Measurements from ENCODE around the gene GLCE.
"Not testable (repeated sequence)": the region's sequence is repeated elsewhere in the genome, so short reads cannot be mapped to it uniquely, and the experiment has no call there.

The GLCE gene

GRCh38 chr15:69138963-69139362 is 21.5 kb upstream of the GLCE start:
- DNase-seq (ENCODE audit: low read depth) = no peak

DNA sequence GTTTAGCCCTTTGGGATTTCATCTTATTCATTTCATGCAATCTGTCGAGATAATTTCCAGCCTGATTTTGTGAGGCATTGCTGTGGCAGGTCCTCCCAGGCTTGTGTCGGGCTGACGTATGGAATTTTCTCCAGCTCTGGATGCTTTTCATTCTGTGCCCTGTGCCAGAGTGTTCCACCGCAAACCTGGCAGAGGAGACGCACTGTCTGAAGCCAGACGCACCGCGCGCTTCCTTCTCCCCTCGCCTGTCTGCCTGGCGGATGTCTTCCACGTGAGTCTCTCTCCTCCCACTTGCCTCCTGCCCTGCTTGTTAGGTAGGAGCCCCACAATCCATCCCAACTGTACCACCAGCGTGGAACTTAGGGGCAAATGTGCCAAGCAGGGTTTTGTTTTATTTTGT is 20.1 kb upstream of the GLCE start:
- DNase-seq (ENCODE audit: low read depth) = no peak

GRCh38 chr15:69141286-69141701 is 19.1 kb upstream of the GLCE start:
- DNase-seq (ENCODE audit: low read depth) = no peak

GRCh38 chr15:69141833-69142232 is 18.6 kb upstream of the GLCE start:
- no peak for DNase-seq (ENCODE audit: low read depth)

- DNase-seq (ENCODE audit: low read depth) = no peak
Observed at GRCh38 chr15:69143756-69144436, 16.5 kb upstream of the GLCE start.

DNA sequence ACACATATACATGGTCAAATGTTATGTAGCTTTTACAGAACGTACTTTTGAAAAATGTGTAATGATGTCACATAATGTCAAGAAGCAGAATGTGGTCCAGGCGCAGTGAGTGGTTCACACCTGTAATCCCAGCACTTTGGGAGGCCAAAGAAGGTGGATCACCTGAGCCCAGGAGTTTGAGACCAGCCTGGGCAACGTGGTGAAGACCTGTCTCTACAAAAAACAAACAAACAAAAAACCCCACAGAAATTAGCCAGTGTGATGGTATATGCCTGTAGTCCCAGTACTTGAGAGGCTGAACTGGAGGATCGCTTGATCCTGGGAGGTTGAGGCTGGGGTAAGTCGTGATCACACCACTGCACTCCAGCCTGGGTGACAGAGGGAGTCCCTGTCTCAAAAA is 15.9 kb upstream of the GLCE start:
- no peak for DNase-seq (ENCODE audit: low read depth)

DNA sequence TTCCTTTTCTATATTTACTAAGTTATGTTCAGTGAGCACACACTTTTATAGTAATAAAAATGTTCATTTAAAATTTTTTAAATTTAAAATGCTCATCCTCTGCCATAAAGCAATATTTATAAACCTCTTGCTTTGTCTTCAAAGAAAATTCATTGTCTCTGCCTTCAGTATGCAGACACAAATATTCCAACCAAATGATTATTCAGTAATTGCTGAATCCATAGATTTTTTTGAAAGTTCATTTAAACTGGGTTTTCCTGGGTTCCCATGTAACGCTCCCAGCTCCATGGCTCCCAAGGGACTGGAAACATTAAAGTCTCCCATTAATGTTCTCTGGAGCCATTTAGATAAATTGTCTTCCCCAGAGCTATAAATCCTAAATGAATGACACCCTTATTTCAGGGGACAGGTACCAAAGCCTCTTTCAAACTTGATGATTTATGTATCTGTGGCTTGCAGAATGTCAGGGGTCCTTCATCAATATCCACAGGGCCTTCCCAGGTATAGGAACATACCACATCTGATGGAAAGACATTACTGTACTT is 15.2 kb upstream of the GLCE start:
- DNase-seq (ENCODE audit: low read depth) = no peak

DNA sequence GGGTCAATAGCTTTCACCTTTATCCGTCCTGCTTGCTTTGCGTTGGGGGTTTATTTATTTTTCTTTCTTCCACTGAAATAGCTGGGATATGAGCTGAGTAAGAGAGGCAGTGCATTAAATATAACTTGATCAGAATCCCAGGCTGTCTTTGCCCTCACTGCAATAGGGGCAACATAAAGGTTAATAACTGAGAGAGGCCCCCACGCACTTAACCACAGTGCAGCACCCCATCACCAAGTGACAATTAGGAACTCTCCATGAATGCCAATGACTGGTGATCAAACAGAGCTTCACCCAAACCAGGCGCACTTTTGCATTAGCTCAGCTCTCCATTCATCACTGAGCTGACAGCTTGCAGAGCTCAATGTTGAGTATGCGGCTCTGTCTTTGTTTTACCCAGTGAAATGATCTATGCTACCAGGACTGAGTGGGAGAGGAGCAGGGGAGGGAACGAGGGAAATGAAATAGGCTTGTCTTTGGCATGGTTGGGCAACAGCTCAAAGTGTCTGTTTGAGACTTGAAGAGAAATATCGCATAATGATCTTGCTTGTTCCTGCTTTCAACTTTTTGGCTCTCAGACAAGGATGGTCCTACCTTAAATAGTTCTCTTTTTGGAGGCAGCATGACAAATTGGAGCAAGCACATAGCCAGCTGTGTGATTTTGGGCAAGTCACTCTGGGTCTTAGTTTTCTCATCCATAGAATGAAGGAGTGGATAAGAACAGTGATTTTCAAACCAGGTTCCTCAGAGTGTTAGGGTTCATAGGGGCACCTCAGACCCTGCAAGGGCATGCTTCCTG is 14.5 kb upstream of the GLCE start:
- no peak for DNase-seq (ENCODE audit: low read depth)

DNA sequence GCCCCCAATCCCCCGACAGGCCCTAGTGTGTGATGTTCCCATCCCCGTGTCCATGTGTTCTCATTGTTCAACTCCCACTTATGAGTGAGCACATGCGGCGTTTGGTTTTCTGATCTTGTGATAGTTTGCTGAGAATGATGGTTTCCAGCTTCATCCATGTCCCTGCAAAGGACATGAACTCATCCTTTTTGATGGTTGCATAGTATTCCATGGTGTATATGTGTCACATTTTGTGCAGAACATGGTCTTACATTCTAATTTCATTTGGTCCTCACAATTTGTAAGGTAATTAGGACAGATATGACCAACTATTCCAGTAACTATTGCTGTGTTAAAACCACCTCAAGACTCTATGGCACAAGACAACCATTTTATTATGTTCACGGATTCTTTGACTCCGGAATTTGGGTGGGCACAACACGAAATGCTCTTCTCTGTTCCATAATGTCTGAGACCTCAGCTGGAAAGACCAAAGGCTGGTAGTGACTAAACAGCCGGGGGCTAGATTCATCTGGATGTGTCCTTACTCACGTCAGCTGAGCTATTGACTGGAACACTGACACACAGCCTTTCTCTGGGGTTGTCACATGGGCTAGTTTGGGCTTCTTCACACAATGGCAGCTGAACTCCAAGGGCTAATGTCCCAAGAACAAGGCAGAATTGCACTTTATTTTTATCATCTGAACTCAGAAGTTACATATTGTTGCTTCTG is 13.6 kb upstream of the GLCE start:
- no peak for DNase-seq (ENCODE audit: low read depth)

- no peak for DNase-seq (ENCODE audit: low read depth)
Observed at GRCh38 chr15:69148465-69148864, 12.0 kb upstream of the GLCE start.

GRCh38 chr15:69149163-69149562 is 11.3 kb upstream of the GLCE start:
- no peak for DNase-seq (ENCODE audit: low read depth)

DNA sequence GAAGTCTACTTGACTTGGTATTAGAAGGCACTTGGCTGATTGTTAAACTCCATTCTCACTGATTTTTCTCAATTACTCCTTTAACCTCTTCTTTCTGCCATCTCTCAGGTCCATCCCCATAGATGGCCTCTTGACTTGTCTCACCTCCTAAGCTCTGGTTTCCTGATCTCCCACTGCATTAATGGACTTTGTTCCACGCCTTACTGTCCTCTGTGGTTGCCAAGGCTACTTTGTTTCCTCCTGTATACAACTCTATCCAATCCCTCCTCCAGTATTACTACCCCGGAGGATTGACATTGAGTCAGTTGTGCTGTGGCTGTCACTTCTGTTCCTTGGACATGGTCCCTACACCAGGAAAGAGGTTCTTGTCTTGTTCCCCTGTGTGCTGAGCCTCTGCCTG is 10.6 kb upstream of the GLCE start:
- DNase-seq (ENCODE audit: low read depth) = no peak

GRCh38 chr15:69150336-69150735 is 10.1 kb upstream of the GLCE start:
- DNase-seq (ENCODE audit: low read depth) = no peak

- DNase-seq (ENCODE audit: low read depth) = no peak
Observed at GRCh38 chr15:69150841-69151240, 9.6 kb upstream of the GLCE start.

DNA sequence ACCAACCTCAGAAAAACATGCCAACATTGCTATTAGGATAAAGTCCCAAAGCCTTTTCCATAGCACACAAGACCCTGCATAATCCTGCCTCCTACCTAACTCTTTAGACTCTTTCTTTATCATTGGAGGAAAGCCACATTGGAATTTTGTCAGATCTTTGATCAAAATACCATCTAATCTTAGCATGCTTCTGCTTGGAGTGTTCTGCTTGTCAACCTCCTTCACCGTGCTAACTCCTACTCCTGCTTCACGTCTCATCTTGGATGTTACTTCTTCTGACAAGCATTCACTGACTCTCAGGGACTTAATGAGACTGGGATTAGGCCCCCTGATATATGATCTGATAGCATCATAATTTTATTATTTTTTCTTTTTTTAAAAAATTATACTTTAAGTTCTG is 7.4 kb upstream of the GLCE start:
- no peak for DNase-seq (ENCODE audit: low read depth)

- DNase-seq (ENCODE audit: low read depth) = not testable (repeated sequence)
Observed at GRCh38 chr15:69153587-69153986, 6.8 kb upstream of the GLCE start.

DNA sequence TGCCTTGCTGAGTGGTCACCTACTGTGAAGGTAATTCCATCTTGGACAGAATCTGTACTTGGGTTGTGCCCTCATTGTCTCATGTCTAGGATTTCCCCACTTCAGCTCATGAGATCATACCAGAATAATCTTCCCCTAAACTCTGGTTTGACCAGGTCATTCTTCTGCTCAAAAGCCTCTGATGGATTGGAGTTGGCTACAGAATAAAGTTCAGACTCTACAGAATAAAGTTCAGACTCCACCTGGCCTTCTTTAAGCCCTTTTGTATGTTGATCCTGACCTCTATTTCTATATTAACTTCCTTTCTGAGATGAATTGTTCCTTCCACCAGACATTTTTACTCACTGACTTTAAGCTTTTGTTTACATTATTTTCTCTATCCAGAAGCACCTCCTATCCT is 6.4 kb upstream of the GLCE start:
- DNase-seq (ENCODE audit: low read depth) = no peak

DNA sequence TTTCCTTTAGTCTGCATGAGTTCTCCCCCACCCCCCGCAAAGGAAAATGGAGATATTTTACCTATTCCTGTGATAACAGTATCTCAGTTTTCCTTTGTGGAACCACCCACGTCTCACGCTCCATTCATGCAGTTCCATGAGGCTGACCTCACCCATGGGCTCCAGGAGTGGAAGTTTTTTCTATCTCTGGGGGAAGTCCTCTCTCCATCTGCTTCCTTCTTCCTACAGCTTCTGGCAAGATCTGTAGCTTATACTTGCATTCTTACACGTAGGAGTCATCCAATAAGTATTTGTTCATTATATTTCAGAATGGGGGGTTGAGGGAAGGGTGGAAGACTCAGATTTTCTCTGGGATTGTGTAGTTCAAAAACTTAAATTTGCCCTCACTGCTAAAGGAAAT is 5.8 kb upstream of the GLCE start:
- peak; percentile 59 for DNase-seq (ENCODE audit: low read depth)

DNA sequence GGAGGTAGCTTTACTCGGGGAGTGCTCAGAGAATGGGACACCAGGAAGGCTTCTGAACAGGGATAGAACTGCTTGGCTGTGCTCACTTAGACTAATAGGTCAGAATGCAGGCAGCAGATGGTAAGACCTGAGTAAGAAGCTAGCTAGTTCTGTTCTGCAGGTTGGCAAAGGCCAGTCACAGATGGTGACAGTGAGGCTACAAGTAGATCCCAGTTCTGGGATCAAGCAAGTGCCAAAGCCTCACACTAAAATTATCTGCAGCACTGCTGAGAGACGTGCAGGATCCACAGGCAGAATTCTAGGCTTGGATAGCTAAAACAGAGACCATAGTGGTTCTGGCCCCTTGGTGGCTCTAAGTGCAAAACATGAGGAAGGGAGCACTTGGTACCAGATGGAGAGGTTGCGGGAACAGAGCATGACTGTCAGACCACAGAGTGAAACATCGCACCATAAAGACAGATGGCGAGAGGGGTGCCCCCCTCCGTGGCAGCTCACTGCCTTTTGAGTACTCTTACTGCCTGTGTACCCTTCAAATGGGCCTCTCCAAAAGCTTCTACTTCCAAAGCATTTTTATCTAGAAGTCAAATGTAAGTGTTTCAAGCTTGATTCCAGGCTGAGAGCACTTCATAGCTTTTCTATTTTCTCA is 3.6 kb upstream of the GLCE start:
- DNase-seq (ENCODE audit: low read depth) = no peak

GRCh38 chr15:69158201-69158842 is 2.1 kb upstream of the GLCE start:
- no peak for DNase-seq (ENCODE audit: low read depth)

DNA sequence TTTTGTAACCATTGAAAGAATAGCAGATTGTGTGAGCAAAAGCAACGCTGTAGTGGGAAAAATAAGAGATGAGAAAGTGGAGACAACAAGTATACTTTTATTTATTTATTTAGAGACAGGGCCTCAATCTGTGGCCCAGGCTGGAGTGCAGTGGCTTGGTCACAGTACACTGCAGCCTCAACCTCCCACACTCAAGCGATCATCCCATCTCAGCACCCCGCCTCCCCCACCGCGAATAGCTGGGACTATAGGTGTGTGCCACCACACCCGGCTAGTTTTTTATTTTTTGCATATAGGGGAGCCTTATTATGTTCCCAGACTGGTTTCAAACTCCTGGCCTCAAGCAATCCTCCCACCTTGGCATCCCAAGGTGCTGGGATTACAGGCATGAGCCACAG is 1.6 kb upstream of the GLCE start:
- no peak for DNase-seq (ENCODE audit: low read depth)

GRCh38 chr15:69159805-69160140 is 662 bp upstream of the GLCE start:
- DNase-seq (ENCODE audit: low read depth) = no peak

Measured in GM04503 (cell line).